NCI-H345 treated with DMSO at 0.1 percent for 48 hours (cell line): ENCODE measurements around the gene SH3GLB2.
A peak's percentile ranks its signal among the peaks of the same experiment; 100 is the strongest.

ENCODE experiments used
- DNase-seq: peaks from one replicate; lab custom pipeline; 2025; ENCODE audit not compliant: unreplicated experiment; lab: John Stamatoyannopoulos, UW

The SH3GLB2 gene

DNA sequence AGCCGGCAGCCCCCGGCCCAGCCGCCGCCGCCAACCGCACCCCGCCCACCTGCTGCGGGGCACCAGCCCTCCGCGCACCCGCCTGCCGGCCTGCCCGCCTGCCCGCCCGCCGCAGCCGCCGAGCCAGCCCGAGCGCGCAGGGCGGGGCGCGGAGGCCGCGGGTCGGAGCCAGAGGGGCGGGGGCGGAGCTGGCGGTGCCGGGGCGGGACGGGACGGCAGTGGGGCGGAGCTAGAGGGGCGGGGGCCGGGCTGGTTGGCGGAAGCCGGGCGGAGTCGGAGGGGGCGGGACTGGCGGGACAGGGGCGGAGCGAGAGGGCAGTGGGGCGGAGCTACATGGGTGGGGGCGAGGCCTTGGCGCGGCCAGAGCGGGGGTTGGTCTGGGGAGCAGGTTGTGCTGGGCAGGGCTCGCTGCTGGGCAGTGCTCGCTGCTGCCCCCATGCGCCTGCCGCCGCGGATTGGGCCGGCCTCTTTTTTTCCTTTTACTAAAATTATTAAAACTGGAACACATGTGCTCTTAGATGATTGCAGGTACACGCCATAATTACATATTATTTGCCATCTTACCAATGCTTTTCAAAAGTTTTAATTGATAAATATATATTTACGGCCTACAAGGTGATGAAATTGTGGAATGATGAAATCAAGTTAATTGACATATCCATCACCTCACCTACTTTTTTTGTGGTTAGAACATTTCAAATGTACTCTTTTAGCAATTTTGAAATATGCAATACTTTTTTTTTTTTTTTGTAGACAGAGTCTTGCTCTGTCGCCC is at the start of gene SH3GLB2:
Gene SH3GLB2 (minus strand): TSS at position 140 of the 775 bp plus-strand sequence. CDS start 177 bp downstream, outside the sequence.
- DNase-seq = peak; percentile 87

DNA sequence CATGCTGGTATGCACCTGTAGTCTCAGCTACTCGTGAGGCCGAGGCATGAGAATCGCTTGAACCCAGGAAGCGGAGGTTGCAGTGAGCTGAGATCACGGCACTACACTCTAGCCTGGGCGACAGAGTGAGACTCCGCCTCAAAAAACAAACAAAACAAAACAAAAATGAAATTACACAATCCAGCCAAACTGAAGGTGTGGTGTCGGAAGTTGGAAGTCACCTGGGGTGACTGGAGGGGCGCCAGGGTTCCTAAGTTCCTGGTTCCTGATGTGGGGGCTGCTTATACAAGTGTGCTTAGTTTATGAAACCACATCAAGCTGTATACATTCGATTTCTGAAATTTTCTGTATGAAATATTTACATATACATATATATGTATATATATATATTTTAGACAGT is 49.1 kb upstream of the SH3GLB2 start:
- DNase-seq = no peak

DNA sequence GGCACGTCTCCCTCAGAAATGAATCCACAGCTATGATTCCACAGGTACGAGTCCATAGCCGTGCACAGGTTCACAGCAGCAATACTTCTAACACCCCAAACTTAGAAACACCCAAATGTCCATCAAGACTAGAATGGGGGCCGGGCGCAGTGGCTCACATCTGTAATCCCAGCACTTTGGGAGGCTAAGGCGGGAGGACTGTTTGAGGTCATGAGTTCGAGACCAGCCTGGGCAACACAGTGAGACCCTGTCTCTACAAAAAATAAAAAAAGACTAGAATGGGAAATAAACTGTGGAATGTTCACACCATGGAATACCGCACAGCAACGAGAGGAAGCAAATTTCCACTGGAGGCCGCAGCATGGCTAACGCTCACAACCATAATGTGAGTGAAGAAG is 48.5 kb upstream of the SH3GLB2 start:
- DNase-seq = no peak

DNA sequence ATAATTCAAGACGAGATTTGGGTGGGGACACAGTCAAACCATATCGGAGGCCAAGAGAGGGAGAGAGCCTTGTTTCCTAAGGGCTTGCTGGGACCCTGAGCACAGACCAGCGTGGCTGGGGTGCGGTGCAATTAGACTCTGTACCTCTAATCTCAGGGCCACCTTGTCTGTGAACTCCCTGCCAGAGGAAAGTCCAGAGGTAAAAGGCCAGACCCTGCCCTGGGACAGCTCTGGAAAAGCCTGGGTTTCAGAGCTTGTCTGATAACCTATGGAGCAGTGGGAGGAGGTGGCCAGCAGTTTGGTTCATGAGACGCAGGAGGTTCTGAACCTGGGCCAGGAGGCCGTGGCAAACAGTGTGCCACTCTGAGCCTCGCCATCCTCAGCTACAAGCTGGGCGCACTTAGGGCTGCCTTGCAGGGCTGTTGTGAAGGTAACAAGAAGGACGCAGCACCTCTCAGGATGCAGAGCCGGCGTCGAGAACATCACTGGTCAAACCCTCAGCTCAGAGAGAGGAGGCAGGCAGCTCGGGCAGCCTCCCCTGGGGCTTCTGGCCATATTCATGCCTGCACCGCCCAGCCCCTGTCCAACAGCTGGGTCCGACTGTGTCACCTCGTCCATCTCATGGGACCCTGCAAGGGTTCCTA is 48.0 kb upstream of the SH3GLB2 start:
- DNase-seq = no peak

DNA sequence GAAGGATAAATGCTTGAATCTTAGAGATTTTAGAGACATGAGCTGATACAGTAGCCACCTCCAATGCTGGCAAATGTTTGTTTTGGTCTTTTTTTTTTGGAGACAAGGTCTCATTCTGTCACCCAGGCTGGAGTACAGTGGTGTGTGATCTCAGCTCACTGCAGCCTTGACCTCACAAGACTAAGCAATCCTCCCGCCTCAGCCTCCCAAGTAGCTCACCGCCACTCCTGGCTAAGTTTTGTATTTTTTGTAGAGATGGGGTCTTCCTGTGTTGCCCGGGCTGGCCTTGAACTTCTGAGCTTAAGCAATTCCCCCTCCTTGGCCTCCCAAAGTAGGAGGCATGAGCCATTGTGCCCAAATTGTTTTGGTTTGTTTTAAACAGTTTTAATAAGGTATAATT is 46.0 kb upstream of the SH3GLB2 start:
- DNase-seq = no peak

DNA sequence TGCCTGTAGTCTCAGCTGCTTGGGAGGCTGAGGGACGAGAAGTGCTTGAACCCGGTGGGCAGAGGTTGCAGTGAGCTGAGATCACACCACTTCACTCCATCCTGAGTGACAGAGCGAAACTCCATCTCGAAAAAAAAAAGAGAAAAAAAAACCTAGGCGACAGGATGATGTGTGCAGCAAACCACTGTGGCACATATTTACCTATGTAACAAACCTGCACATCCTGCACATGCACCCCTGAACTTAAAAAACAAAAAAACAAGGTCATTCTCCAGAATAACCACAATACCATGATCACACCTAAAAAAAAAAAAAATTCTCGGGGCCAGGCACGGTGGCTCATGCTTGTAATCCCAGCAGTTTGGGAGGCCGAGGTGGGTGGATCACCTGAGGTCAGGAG is 45.3 kb upstream of the SH3GLB2 start:
- no peak for DNase-seq

DNA sequence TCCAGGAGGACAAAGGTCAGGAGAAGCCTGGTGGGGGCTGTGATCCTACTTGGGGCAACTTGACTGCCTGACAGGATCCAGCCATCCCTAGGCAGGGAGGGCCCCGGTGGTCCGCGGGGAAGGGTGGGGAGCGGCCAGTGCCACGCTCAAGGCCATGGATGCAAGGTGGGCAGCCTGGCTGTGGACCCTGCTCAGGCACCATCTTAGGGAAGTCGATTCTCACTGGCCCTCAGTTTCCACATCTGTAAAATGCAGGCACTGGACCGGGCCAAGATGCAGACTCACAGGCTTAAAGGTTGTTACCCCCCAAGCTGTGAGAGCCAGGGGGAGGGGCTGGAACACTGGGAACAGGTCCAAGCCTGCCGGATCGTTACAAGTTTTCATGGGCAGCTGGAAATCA is 44.0 kb upstream of the SH3GLB2 start:
- no peak for DNase-seq

DNA sequence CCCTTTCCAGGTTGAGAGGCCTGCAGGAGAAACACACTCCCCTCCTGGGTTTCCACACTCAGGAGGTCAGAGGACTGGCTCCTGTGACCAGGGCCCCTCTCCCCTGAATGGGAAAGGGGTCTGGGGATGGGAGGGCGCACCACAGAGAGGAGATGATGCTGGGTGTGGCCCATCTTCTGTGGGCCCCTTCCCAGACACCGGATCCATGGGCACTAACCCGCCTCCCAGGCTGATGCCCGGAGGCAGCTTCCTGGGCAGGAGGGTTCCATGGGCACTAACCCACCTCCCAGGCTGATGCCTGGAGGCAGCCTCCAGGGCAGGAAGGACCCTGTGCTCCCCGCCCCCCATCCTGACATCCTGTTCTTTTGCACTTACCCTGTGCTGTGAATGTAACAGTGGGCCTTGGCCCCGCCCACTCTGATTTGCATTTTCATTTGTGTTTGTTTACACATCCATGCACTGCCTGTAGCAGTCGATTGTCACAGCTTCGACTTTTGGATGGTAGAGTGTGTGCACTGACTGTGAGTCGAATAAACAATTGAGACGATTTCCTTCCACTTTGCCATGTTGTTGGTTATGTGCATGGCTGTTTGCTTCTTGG is 43.5 kb upstream of the SH3GLB2 start:
- DNase-seq = no peak

DNA sequence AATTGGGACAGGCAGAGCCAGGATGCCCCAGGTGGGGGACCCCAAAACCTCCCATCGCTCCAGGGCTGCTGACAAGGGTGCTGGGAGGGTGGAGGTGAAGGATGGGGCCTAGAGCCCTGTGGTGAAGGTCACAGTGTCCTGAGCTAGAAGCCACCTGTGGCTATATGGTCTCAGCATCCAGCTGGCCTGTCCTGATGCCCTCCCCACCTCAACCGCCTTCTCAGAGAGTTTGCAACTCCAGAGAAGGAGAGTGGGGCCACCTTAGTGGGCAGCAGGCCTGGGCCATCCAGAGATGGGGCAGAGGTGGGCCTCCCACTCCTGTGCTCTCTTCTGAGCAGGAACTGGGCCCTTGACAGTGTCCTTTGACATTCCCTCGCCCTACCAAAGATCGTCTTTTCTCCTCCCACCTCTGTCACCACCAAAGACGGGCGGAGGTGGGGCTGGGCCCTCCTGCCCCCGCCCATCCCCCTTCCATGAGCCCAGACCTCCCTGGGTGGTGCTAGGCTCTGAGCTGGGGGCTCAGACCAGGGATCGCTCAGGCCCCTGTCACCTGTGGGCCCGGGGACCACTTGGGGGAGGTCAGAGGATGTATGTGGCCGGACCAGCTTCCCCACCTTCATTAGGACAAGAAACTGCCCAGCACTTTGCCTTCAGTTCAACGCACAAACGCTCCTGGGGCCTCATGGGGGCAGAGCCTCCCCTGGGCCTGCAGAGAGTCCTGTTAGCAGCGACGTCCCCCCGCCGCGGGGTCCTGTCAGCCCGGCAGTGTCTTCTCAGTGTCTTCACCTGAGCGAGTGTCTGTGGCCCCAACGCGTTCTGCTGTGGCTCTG is 42.8 kb upstream of the SH3GLB2 start:
- no peak for DNase-seq

DNA sequence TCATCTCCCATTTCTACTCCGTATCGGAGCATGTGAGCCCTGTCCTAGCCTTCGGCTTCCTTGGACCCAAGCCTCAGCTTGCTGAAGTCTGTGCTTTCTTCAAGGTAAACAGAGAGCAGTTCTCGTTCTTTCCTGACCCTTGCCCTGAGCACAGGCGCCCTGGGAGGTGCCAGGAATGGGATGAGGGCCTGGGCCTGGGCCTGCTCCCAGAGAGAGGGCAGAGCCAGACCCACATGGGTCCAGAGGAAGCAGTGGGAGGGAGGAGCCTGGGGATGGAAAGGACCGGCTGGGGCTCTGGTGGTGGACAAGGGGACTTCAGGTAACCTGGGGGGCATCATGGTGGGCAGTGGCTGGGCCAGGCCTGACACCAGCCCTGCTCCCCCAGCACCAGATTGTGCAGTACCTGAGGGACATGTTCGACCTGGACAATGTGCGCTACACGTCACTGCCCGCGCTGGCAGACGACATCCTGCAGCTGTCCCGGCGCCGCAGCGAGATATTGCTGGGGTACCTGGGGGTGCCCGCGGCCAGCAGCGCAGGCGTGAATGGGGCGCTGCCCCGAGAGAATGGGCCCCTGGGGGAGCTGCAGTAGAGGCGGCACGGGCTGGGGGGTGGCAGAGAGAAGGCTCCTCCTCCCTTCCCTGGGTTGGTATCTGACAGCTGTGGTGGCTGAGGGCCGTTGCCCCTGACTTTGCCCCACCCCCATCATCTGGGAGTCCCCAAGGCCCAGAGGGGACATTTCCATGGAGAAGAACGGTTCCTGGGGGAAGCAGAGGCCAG is 41.9 kb upstream of the SH3GLB2 start:
- DNase-seq = no peak

DNA sequence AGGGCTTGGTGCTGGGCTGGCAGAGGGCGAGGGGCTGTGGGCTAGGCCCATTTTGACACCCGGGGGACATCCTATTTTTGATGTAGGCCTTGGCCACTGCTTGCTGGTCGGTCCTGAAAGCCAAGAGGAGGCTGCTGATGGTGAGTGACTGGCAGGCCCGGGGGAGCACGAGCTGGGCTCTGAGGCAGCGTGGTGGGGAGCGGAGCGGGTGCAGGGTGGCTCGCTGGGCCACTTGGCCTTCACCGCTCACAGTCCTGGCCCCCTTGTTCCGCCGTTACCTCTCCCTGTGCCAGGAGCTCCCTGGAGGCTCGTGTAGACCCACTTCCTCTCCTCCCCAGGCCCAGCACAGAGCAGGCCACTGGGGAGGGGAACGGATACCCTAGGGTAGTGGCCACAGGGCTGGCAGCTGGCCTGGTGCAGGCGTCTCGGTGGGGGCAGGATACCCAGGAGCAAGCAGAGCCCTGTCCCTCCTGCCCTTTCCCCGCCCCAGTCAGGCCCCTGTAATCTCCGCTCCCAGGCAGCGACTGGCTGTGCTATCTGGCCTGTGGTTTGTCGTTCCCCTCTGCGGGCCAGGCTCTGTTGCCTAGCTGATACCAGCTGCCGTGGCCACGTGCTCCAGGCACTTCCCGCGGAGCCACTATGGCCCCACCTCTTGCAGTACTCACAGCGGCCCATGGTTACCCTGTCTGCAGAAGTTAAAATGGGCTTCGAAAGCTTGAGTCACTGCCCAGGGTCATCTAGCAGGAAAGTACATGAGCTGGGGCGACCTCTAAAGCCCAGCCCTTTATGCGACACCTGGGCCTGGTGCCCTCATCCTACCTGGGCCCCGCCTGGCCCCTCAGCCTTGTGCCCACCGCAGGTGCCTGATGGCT is 41.1 kb upstream of the SH3GLB2 start:
- no peak for DNase-seq

DNA sequence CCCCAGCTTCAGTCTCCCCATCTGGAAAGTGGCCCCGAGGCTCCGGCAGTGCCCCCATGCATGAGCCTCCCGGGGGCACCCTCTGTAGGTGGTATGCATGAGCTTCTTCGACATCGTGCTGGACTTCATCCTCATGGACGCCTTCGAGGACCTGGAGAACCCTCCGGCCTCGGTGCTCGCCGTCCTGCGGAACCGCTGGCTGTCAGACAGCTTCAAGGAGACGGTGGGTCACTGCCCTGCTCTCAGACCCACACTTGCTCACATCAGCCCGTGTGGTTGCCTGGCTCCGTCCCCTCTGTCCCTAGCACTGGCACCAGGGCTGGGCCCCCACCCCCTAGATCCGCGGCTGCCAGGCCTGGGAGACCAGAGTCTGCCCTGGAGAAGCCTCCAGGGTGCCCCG is 40.0 kb upstream of the SH3GLB2 start:
- DNase-seq = no peak

DNA sequence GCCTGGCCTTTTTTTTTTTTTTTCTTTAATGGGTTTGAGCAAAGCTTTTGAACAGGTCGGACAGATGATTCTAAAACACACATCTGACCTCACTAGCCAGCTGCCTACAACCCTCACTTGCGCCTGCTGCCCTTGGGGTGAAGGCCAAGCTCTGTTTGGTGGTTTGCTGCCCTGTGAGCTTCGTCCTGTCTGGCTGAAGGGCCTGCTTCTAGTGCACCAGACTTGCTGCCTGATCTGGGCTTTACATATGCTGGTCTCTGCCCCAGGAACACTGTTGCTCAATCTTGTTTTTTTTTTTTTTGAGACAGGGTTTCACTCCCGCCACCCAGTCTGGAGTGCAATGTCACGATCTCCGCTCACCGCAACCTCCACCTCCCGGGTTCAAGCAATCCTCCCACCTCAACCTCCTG is 36.4 kb upstream of the SH3GLB2 start:
- DNase-seq = no peak

DNA sequence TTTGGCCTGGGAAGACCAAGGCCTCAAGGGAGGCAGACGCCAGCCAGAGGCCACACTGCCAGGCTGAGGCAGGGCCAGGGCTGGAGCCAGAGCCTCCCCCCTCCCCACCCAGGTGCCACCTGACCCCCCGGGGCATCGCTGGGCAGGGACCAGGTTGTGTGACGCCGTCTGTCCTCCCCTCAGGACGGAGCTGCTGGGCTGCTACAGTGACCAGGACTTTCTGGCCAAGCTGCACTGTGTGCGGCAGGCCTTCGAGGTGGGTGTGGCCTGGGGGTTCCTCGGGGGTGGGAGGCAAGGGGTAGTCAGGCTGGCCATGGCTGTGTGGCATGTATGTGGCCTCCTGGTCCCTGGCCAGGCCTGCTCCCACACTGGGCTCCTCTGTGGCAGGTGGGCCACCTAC is 34.9 kb upstream of the SH3GLB2 start:
- DNase-seq = no peak

DNA sequence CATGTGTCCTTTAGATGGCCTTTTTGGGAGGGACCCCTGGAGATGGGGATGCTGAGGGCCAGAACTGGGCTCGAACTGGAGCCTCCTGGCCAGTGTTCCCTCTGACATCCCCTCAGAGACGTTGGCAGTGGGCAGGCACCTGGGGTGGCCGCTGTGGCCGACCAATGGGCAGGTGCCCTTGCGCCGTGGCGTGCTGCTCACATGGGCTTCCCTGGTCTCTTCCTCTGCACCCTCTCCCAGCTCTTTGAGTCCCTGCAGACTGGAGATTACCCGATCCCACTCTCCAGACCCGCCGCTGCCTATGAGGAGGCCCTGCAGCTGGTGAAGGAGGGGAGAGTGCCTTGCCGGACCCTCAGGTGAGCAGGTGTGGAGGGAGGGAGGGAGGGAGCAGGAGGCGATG is 32.9 kb upstream of the SH3GLB2 start:
- no peak for DNase-seq

DNA sequence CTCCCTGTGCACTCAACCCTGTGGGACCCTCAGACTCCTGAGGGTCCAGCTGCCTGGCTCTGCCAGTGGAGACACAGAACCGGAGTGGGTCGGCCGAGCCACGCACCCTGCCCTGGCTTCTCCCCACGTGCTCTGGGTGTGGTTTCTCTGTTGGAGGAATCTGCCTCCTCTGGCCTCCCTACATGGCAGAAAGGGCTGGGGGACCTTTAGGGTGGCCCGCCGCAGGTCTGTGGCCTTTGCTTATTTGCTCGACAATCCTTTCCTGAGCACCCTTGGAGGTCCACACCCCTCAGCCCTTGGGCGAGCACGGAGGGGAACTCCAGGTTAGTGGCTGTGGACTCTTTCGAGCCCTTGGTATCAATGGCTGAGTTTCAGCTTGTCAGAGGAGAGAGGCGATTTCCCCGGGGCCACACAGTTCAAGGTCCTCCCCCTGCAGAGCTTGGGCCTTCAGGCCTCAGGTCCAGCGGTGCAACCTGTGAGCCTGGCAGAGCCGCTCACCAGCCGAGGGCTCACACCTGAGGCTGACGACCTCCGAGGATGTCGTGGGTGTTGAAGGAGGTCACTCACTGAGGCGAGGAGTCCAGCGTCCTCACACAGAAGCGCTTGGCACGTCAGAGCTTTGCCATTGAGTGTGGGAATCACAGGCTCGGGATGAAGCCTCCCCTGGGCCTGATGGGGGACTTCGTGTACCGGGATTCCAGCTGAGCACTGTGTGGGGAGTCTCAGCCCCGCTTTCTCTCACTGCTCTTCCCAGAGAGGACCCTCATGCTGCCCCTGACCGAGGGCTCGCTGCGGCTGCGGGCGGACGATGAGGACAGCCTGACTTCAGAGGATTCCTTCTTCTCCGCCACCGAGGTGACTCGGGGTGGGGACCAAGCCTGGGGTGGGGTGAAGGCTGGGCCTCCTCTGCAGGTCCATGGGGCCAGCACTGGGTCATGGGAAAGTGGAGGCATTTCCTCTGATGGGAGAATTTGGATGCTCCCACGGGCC is 32.0 kb upstream of the SH3GLB2 start:
- DNase-seq = no peak

DNA sequence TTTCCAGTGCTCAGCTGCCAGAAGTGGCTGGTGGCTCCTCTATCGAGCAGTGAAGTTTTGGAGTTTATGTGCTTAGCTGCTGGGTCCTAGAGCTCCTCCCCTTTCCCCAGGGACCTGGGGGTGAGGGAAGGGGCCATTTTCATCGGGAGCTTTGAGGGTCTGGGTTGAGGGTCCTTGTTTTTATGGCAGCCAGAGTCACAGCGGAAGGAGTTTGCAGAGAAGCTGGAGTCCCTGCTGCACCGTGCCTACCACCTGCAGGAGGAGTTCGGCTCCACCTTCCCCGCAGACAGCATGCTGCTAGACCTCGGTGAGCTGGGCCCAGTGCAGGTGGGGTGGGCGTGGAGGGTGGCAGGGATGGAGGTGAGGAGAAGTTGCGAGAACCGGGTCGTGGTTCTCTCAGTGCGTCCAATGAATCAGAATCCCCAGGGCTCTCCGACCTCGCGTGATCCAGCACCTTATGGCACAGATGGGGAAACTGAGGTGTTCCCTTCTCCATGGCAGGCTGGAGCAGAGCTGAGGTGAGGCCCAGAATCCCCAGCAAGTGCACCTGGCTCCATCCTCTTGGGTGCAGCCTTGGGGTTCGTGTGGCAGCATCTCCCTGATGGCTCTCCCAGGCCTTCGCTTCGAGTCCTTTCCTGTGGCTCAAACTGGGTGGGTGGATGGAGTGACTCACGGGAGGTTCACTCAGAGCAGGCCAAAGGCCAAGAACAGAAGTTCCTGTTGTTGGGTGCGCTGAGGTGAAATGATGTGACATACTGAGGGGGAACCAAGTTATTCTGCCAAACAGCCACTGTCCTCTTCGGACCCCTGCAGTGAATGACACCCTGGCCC is 31.0 kb upstream of the SH3GLB2 start:
- DNase-seq = no peak
